K562 (cell line): ENCODE results near the gene SOX6.

Experiments used
- CSDE1 ChIP-seq, 2 experiments: fragments of 450-650 bp; IDR thresholded peaks; 2 replicates each; pipeline ENCODE4 v1.6.1; 2016; ENCODE audit warnings: mild to moderate bottlenecking in 1 of 2
- MED1 ChIP-seq: sonication (generic); formaldehyde crosslinking; IDR thresholded peaks from 2 replicates; pipeline ENCODE4 v1.8.1; 2023; ENCODE audit warnings: missing genetic modification reagents, borderline replicate concordance
- POLR2A ChIP-seq: fragments of 450-650 bp; conservative IDR thresholded peaks from 2 replicates; pipeline ENCODE4 v1.6.1; 2016
- POLR2AphosphoS5 ChIP-seq: IDR thresholded peaks from 2 replicates; pipeline ENCODE4 v1.6.1; 2011; ENCODE audit warnings: mild to moderate bottlenecking, low read depth, low read length, moderate library complexity; ENCODE audit not compliant: control insufficient read depth, insufficient read depth
- TAF15 ChIP-seq: fragments of 200-400 bp; formaldehyde crosslinking; IDR thresholded peaks from 2 replicates; pipeline ENCODE4 v1.6.1; 2017; ENCODE audit warnings: mild to moderate bottlenecking, low read depth, low read length, moderate library complexity
- ZNF232 ChIP-seq: sonication (generic); formaldehyde crosslinking; IDR thresholded peaks from 2 replicates; pipeline ENCODE4 v1.8.0; 2022; ENCODE audit warnings: mild to moderate bottlenecking, missing genetic modification reagents
- ZNF408 ChIP-seq: fragments of 250-450 bp; sonication (Bioruptor Pico); IDR thresholded peaks from 2 replicates; pipeline ENCODE4 v1.4.0; 2020; ENCODE audit warnings: low read depth, mild to moderate bottlenecking, moderate library complexity
- ZNF766 ChIP-seq: fragments of 200-800 bp; sonication (Bioruptor generic); conservative IDR thresholded peaks from 2 replicates; pipeline ENCODE4 v1.6.1; 2016; ENCODE audit warnings: missing genetic modification characterization, missing compliant biosample characterization
- TF ChIP-seq, protein P1 (sequence below): fragments of 450-650 bp; IDR thresholded peaks from one replicate; pipeline ENCODE4 v1.6.1; 2018; ENCODE audit warnings: mild to moderate bottlenecking, moderate library complexity; ENCODE audit not compliant: partially characterized antibody
- TF ChIP-seq, protein P2 (sequence below): fragments of 250-450 bp; sonication (Bioruptor Pico); IDR thresholded peaks from 2 replicates; pipeline ENCODE4 v1.4.0; 2020
- TF ChIP-seq, protein P3 (sequence below), 3 experiments: IDR thresholded peaks in 2 of 3; conservative IDR thresholded peaks in 1 of 3; 2 replicates each; pipeline ENCODE4 v1.5.1; 2011 to 2012; ENCODE audit warnings: low read length in 3 of 3, mild to moderate bottlenecking in 3 of 3, control low read depth in 2 of 3, improper control_type of control experiment in 1 of 3, inconsistent platforms in 1 of 3, low read depth in 1 of 3, mixed read lengths in 1 of 3, moderate library complexity in 1 of 3; ENCODE audit not compliant: insufficient read depth in 2 of 3

DNA sequence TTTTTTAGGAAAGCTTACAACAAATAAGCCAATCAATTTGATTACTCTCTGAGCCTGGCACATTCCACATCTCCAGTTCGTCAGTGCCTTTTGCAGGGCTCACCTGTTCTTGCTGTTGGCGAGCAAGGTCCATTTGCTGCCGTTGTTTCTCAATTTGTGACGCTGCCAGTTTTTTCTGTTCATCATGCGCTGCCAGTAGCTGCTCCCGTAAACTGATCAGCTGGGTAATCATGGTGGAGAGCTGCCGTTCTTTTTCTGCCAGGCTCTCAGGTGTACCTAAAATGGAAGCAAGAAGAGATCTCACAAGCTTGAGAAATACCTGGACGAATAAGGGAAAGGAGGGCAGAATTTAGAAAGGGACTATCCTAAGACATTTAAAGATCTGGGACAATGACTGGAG is 169.7 kb downstream of the SOX6 start:
- no peak for TF ChIP-seq POLR2AphosphoS5
- TF ChIP-seq MED1 (CRISPR knock-in tag): no peak
- TF ChIP-seq ZNF766 (CRISPR knock-in tag): no peak
- TF ChIP-seq TAF15: no peak
- no peak for TF ChIP-seq ZNF232 (CRISPR knock-in tag)
- TF ChIP-seq, protein P1, sequence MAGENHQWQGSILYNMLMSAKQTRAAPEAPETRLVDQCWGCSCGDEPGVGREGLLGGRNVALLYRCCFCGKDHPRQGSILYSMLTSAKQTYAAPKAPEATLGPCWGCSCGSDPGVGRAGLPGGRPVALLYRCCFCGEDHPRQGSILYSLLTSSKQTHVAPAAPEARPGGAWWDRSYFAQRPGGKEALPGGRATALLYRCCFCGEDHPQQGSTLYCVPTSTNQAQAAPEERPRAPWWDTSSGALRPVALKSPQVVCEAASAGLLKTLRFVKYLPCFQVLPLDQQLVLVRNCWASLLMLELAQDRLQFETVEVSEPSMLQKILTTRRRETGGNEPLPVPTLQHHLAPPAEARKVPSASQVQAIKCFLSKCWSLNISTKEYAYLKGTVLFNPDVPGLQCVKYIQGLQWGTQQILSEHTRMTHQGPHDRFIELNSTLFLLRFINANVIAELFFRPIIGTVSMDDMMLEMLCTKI: no peak
- TF ChIP-seq, protein P2, sequence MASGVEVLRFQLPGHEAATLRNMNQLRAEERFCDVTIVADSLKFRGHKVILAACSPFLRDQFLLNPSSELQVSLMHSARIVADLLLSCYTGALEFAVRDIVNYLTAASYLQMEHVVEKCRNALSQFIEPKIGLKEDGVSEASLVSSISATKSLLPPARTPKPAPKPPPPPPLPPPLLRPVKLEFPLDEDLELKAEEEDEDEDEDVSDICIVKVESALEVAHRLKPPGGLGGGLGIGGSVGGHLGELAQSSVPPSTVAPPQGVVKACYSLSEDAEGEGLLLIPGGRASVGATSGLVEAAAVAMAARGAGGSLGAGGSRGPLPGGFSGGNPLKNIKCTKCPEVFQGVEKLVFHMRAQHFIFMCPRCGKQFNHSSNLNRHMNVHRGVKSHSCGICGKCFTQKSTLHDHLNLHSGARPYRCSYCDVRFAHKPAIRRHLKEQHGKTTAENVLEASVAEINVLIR: no peak
- TF ChIP-seq, protein P3, sequence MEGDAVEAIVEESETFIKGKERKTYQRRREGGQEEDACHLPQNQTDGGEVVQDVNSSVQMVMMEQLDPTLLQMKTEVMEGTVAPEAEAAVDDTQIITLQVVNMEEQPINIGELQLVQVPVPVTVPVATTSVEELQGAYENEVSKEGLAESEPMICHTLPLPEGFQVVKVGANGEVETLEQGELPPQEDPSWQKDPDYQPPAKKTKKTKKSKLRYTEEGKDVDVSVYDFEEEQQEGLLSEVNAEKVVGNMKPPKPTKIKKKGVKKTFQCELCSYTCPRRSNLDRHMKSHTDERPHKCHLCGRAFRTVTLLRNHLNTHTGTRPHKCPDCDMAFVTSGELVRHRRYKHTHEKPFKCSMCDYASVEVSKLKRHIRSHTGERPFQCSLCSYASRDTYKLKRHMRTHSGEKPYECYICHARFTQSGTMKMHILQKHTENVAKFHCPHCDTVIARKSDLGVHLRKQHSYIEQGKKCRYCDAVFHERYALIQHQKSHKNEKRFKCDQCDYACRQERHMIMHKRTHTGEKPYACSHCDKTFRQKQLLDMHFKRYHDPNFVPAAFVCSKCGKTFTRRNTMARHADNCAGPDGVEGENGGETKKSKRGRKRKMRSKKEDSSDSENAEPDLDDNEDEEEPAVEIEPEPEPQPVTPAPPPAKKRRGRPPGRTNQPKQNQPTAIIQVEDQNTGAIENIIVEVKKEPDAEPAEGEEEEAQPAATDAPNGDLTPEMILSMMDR (IDR thresholded peaks at IDR 0.05 in 2 of 3, conservative IDR thresholded peaks at IDR 0.05 in 1 of 3; ENCODE audit: insufficient read depth in 2 of 3, low read depth in 1 of 3, low read length in 3 of 3): no peak
- no peak for TF ChIP-seq ZNF408 (CRISPR knock-in tag)
- no peak for TF ChIP-seq CSDE1 (IDR thresholded peaks at IDR 0.05)
- no peak for TF ChIP-seq POLR2A
